GM18507 (cell line): ENCODE results near the gene PRSS21.

Experiments
- DNase-seq: peaks from one replicate; pipeline ENCODE4 v3.0.0; 2011; ENCODE audit warnings: low read depth; ENCODE audit not compliant: insufficient read length; ENCODE audit errors: extremely low spot score
- FAIRE-seq: peaks from 2 replicates; lab custom pipeline; 2011; peaks lifted over from hg19 to GRCh38; lab: Jason Lieb, UNC

The PRSS21 gene

DNA sequence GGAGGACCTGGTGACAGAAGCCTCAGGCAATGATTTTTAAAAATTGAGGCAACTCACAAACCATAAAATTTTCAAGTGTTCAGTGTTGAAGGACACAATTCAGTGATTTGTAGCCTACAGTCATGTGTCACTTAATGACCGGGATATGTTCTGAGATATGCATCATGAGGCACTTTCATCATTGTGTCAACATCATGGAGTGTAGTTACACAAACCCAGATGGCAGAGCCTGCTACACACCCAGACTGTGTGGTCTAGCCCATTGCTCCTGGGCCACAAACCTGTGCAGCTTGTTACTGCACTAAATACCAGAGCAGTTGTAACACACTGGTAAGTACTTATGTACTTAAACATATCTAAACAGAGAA is 17.2 kb upstream of the PRSS21 start:
- no peak for DNase-seq

DNA sequence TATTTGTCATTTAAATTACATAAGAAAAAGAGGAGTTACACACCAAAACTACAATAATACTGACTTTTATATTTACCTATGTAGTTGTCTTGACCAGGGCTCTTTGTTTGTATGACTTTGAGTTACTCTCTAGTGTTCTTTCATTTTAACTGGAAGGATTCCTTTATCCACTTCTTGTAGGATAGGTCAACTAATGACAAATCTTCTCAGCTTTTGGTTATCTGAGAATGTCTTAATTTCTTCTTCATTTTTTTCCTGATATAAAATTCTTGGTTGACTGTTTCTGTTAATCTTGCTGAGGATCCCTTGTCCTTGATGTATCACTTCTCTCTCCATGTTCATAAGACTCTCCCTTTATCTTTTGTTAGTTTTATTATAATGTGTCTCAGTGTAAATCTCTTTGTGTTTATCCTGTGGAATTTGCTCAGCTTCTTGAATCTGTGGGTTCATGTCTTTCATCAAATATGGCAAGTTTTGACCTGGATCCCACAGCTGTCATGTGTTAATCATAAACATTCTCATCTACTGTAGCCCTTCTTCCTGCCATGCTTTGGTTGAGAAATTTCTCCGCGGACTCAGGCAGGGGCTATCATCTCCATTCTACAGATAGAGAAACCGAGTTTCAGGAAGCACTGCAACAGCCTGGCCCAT is 13.4 kb upstream of the PRSS21 start:
- DNase-seq, result no peak
- FAIRE-seq, result no peak

More for the DNA sequence above, 17.2 kb upstream of the PRSS21 start:
- FAIRE-seq, result no peak

DNA sequence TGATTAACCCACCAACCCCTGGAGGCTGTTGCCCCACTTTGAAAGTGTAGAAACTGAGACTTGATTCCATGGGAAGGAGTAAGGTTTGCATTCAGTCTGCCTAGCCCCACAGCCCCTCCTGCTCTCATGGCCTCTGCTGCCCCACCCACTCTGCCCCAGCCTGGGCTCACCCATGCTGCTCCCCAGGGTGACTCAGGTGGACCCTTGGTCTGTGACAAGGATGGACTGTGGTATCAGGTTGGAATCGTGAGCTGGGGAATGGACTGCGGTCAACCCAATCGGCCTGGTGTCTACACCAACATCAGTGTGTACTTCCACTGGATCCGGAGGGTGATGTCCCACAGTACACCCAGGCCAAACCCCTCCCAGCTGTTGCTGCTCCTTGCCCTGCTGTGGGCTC is 12.3 kb upstream of the PRSS21 start:
- DNase-seq, result no peak
- FAIRE-seq, result no peak

DNA sequence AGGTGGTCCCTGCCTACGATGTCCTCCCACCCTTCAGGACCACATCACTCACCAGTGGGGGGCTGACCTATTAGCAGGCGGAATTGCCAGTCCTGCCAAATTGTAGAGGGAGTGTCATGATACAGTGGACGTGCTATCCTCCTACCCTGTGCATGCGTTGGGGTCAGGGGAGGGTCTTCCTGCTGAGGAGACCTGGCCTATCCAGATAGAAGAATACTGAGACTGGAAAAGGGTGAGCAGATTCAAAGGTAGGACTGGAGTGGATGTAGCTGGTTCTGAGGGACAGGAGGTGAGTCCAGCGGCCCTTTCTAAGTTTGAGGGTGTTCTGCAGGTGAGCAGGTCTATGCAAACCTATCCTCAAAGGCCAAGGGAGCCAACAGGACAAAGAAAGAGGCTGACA is 10.8 kb upstream of the PRSS21 start:
- no peak for FAIRE-seq

DNA sequence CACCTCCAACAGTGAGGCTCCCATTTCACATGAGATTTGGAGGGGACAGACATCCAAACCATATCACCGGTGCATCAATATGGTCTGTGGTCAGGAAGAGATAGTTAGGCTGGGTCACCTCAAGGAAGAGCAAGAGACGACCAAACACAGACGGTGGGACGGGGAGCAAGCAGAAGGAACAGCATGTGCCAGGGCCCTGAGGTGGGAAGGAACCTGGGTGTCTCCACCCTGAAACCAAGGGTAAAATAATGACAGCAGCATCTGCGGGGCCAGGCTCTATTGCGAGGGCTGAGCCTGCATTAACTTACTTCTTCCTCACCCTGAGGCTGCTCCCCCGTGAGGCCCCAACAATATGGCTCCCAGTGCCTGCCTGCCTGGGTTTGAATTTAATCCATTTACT is 8.9 kb upstream of the PRSS21 start:
- FAIRE-seq (no peak), DNase-seq (no peak)

More for the DNA sequence above, 10.8 kb upstream of the PRSS21 start:
- DNase-seq, result no peak

DNA sequence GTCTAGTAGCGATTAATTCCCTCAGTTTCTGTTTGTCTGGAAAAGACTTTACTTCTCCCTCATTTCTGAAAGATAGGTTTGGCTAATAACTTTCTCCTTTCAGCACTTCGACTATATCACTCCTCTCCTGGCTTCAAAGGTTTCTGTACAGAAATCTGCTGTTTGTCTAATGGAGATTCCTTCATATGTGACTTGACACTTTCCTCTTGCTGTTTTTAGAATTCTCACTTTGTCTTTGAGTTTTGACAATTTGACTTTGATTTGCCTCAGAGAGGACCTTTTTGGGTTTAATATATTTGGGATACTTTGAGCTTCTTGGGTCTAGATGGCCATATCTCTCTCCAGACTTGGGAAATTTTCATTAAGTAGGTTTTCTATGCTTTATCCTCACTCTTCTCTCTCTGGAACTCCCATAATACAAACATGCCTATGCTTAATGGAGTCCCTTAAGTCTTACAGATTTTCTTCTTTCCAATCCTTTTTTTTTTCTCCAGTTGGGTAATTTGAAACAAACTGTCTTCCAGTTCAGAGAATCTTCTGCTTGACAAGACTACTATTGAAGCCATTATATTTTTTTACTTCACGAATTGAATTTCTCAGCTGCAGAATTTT is 7.8 kb upstream of the PRSS21 start:
- DNase-seq (no peak), FAIRE-seq (no peak)

DNA sequence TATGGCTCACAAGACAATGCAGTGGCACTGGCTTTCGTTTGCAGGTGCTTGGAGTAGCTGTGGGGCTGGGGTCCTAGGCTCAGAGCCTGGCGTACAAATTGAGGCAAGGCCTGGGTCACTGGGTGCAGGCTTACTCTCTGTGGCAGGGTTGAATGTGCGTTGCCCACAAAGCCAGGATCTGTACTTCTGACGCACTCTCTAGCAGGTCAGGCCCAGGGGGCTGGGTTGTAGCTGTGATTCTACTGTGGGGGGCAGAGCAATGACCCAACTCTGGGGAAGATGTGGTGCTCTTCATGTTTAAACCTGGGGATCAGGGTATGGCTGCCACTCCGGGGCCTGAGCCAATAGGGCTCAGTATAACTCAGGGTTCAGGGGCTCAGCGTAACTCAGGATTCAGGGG is 6.4 kb upstream of the PRSS21 start:
- FAIRE-seq (no peak), DNase-seq (no peak)

DNA sequence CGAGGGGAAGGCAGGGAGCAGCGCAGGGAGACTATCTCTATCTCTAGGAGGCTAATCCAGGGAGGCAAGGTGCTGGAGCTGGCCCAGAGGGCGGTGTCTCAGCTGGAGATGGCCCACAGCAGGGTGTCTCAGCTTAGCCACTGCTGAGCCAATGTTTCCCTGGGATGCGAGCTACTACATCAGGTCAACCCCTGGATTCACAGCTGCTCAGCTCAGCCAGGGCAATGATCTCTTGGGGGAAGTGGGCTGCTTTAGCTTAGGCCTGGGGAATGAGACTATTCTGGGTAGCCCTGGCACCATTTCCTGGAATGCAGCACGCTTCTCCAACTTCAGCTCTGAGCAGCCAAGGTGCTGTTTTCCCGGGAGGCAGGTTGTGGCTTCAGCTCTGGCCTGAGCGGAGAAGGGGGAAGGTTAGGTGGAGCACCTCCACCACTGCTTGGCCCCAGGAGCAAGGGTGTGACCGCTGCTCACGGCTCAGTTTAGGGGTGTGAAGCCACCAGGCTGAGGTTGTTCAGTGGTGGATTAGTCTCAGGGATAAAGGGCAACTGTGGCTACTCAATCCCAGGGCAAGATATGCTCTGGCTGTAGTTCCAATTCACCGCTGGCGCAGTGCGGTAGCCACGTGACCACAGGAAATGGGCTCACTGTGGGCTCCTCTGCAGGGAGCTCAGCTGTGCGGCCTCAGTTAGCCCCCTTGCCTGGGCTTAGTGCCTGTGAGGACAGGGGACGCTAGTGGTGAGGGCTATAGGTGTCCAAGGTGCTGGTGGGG is 5.2 kb upstream of the PRSS21 start:
- FAIRE-seq (no peak), DNase-seq (no peak)

DNA sequence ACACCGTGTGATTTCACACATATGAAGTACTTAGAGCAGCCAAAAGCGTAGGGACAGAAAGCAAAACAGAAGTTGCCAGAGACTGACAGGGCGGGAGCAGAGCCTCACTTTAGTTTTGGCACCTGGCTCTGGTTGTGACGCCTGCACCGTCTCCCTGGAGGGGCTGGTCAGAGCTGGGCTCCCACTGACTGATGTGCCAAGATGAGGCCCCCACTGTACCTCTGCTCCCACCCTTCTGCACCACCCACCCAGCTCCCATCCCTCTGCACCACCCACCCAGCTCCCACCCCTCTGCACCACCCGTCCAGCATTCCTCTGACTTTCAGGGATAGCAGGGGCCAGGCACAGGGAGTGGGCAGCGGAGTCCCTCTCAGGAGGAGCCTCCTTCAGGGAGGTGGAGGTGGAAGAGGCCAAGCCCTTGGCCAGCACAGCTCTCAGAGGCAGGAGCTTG is 3.2 kb upstream of the PRSS21 start:
- no peak for FAIRE-seq

DNA sequence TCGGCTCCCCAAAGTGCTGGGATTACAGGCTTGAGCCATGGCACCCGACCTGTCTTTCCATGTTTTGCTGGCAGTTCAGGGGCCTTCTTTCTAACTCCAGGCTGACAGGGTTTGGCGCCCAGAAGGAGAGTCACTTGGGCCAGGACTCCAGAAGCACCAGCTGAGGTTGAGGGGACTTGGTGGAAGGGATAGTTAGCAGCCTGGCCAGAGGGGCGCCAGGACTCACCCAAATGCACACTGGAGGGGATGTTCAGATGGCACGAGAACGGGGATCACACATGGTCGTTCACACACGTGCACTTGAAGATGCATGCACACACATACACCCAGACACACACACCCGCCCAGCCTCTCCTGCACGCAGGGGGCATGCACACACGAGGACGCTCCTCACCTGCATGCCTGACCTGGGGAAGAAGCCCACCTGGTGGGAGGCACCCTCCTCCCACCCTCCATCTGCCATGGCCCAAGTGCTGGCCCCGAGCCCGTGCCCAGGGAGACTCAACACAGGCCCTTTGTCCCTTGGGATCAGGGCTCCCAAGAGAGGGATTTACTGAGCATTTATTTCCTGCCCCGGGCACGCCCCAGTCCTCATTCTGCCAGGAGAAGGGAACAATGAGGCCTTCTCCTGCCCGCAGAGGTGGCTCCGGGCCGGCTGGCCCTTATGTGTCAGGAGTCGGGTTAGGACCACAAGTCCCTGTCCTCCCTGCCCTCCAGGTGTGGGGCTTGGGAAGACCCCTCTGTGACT is 2.3 kb upstream of the PRSS21 start:
- DNase-seq, result no peak

More for the DNA sequence above, 3.2 kb upstream of the PRSS21 start:
- DNase-seq, result no peak

DNA sequence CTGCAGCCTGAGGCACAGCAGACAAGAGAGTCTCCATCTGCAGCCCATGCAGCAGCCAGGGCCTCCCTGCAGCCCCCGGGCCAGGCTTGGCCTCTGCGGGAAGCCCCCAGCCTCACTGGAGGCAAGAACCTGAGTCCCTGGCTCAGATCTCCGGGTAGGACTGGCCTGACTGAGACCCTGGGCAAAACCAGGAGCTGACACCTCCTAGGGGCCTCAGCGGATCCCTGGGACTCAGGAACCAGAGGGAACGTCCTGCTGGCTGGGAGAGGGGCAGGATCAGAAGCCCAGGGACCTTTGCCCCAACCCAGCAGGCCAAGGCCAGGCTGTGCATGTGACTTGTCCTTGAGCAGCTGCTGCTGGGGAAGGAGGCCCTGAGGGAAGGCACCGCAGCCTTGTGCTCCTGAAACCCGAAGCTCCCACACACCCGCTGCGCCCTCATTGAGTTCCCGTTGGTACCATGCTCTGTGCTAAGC is 1.7 kb upstream of the PRSS21 start:
- DNase-seq, result no peak
- FAIRE-seq, result no peak

More for the DNA sequence above, 2.3 kb upstream of the PRSS21 start:
- no peak for FAIRE-seq

DNA sequence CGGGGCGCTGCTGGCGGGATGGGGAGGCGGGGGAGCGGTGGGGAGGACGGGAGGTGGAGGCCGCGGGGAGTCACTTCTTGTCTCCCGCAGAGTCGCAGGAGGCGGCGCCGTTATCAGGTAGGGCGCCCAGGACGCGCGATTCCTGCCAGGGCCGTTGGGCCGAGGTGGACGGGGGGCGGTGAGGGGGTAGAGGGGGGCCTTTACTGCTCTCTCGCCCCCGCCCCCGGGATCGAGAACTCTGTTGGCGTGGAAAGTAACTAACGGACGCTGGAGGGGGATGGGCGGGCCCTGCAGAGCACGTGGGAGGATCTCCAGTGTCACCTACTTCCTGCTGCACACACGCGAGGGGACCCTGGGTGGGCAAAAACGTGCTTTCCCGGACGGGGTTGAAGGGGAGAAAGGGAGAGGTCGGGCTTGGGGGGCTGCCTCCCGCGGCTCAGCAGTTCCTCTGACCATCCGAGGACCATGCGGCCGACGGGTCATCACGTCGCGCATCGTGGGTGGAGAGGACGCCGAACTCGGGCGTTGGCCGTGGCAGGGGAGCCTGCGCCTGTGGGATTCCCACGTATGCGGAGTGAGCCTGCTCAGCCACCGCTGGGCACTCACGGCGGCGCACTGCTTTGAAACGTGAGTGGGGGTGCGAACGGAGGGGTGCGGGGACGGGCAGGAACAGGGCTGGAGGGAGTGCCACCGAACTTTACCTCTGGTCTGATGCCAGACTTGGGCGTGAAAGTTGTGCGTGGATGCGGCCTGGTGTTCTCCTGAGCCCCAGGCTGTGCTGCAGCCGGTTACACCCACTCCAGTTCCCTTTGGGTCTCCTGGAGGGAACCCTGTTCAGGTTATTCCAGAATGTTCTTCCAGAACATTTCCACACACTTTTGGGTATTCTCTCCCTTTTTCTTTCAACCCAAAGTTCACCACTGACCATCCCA is 569 bp downstream of the PRSS21 start:
- DNase-seq (no peak), FAIRE-seq (no peak)

DNA sequence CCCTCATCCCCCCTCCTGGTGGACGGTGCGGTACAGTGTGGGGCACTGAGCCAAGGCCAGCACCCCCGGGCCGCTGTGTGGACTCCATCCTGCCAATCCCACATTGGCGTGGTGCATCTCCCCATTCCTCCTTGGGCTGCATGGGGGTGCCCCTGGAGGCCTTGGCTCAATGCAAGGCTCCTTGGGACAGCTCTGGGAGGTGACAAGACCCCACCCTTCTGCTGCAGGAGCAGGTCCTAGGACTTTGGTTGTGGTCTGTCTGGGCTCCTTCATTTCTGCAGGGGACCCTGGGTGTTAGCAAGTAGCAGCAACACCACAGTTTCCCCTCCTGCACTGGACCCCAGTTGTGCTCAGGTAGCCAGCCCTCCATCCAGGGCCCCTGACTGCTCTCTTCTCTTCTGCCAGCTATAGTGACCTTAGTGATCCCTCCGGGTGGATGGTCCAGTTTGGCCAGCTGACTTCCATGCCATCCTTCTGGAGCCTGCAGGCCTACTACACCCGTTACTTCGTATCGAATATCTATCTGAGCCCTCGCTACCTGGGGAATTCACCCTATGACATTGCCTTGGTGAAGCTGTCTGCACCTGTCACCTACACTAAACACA is 1.3 kb downstream of the PRSS21 start:
- FAIRE-seq (no peak), DNase-seq (no peak)

DNA sequence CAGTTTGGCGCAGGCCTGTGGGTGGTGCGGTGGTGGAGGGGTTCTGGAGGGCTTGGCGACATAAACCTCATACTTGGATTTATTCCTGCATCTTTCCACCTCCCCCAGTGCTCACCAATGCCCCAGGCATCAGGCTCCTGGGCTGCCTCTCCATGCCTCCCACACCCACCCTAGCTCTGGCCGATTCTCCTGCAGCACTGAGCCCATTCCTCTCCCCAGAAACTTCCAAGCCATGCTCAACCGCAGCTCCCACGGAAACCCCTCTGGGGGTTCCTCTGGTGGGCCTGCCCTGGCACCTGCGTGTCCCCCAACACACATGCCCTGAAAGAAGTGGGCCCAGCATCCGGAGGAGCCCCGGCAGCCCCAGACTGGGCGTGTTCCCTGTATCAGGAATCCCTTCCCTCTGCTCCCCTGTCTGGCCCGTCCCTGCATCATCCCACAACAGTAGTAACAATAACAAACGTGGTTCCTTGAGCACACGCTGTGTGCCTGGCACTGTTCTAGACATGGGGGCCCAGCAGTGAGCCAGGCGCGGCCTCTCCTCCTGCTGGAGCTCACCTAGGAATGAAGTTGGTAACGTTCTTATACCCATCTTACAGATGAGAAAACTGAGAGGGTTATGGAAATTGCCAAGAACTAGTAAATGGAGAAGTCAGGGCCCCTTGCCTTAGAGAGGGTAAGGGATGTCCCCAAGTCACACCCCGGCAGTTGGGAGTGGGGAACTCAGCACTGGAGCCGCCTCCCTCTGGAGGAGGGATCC is 2.3 kb downstream of the PRSS21 start:
- no peak for FAIRE-seq

DNA sequence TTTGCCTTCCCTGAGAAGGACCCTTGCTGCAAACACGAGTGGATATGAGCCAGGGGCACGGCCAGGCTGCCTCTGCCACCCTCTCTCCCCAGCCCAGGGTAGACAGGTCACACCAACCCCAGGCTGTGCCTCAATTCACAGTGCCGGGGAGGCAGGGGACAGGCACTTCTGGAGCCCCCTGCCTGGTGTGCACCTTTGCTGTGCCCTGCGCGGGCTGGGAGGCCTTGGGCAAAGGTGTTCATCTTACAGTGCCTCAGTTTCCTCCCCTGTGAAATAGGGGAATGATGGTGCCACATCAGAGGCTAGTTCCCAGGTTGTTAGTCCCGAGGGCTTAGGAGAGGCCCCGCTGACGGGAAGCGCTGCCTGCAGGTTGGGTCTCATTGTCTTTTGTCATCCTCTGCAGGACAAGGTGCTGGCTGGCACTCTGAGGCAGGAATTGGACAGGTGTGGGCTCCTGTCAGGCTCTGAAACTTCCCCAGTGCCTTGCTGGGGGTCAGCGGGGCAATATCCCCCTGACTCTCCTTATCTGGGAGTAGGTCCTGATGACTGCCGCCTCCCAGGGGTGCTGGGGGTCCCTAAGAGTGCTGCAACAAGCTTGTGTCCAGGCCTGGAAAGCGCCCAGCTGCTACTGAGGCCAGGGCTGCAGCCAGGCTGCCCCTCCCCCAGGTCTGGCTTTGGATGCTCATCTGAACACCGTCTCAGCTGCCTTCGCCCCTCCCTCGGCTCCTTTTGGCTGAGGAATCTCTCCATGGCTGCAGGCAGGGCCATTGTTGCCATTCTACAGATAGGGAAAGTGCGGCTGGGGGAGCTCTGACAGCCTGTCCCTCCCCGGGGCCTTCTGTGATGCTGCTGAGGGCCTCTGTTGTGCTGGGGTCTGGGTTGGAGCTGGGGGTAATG is 3.1 kb downstream of the PRSS21 start:
- no peak for FAIRE-seq
- DNase-seq, result no peak

More for the DNA sequence above, 2.3 kb downstream of the PRSS21 start:
- no peak for DNase-seq

DNA sequence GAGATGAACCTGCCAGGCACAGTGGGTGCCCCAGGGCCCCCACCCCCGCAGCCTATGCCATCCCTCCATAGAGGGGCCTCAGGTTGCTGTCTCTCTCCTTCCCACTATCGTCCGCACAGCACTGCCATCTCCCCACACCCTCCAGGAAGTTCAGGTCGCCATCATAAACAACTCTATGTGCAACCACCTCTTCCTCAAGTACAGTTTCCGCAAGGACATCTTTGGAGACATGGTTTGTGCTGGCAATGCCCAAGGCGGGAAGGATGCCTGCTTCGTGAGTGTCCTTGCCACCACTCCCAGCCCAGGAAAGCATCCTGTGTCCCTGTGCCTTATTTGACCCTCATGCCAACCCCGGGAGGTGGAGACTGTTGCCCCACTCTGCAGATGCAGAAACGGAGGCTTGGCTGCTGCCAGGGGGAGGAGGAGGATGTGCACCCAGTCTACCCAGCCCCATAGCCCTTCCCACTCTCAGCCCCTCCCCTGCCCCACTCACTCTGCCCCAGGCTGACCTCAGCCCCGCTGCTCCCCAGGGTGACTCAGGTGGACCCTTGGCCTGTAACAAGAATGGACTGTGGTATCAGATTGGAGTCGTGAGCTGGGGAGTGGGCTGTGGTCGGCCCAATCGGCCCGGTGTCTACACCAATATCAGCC is 3.9 kb downstream of the PRSS21 start:
- DNase-seq, result no peak
- no peak for FAIRE-seq
